GM12891 (cell line): Measurements from ENCODE around the gene ELOVL5.

Source experiments
- DNase-seq: peaks from one replicate; pipeline ENCODE4 v3.0.0; 2011; ENCODE audit warnings: low spot score; ENCODE audit not compliant: insufficient read length
- FAIRE-seq: peaks from 2 replicates; lab custom pipeline; 2011; peaks lifted over from hg19 to GRCh38; lab: Jason Lieb, UNC
- PAX5 ChIP-seq: IDR thresholded peaks from 2 replicates; pipeline ENCODE4 v1.6.1; 2011; ENCODE audit warnings: low read length, moderate library complexity, mild to moderate bottlenecking; ENCODE audit not compliant: insufficient read depth, severe bottlenecking
- POLR2A ChIP-seq: IDR thresholded peaks from 2 replicates; pipeline ENCODE4 v1.6.1; 2011; ENCODE audit warnings: low read depth, low read length, control low read depth
- POLR2AphosphoS5 ChIP-seq: IDR thresholded peaks from 2 replicates; pipeline ENCODE4 v1.6.1; 2011; ENCODE audit warnings: low read depth, low read length, control low read depth
- POU2F2 ChIP-seq: IDR thresholded peaks from 2 replicates; pipeline ENCODE4 v1.6.1; 2011; ENCODE audit warnings: low read depth, mild to moderate bottlenecking, control low read depth, low read length, moderate library complexity
- SPI1 ChIP-seq: IDR thresholded peaks from 2 replicates; pipeline ENCODE4 v1.6.1; 2011; ENCODE audit warnings: low read depth, low read length, control low read depth
- TAF1 ChIP-seq: IDR thresholded peaks from 2 replicates; pipeline ENCODE4 v1.6.1; 2011; ENCODE audit warnings: low read depth, low read length, control low read depth

The ELOVL5 gene

GRCh38 chr6:53282741-53283140, 66.0 kb downstream of the ELOVL5 start:
- no peak for FAIRE-seq
- no peak for TF ChIP-seq POU2F2
- no peak for TF ChIP-seq POLR2A
- no peak for TF ChIP-seq TAF1
- TF ChIP-seq PAX5 = no peak
- no peak for DNase-seq

GRCh38 chr6:53282234-53282633, 66.5 kb downstream of the ELOVL5 start:
- DNase-seq (no peak), FAIRE-seq (peak; percentile 59)
- no peak for TF ChIP-seq POLR2A

GRCh38 chr6:53281518-53282215, 67.1 kb downstream of the ELOVL5 start:
- DNase-seq (no peak), FAIRE-seq (peak; percentile 23)
- TF ChIP-seq TAF1 (no peak), POLR2A (no peak), POU2F2 (no peak), SPI1 (no peak), PAX5 (no peak), POLR2AphosphoS5 (no peak)

- no peak for FAIRE-seq
- DNase-seq = no peak
- peak; percentile 41 for TF ChIP-seq SPI1
- no peak for TF ChIP-seq PAX5
These were observed 68.5 kb downstream of the ELOVL5 start for GRCh38 chr6:53280207-53280606.

- TF ChIP-seq SPI1 = no peak
- TF ChIP-seq POLR2A = no peak
- no peak for TF ChIP-seq POU2F2
- TF ChIP-seq TAF1 = no peak
- TF ChIP-seq PAX5 = no peak
- no peak for TF ChIP-seq POLR2AphosphoS5
- FAIRE-seq (no peak), DNase-seq (no peak)
These were observed 69.5 kb downstream of the ELOVL5 start for GRCh38 chr6:53279293-53279692.

- FAIRE-seq (no peak), DNase-seq (no peak)
- TF ChIP-seq POLR2A (no peak), PAX5 (no peak), TAF1 (no peak), SPI1 (no peak), POLR2AphosphoS5 (no peak), POU2F2 (no peak)
These were observed 75.4 kb downstream of the ELOVL5 start for GRCh38 chr6:53273370-53273769.

GRCh38 chr6:53269827-53270226, 78.9 kb downstream of the ELOVL5 start:
- TF ChIP-seq POU2F2 (no peak), PAX5 (no peak), POLR2A (no peak), POLR2AphosphoS5 (no peak), SPI1 (no peak), TAF1 (no peak)
- DNase-seq (no peak), FAIRE-seq (no peak)

- TF ChIP-seq TAF1 = no peak
- TF ChIP-seq POLR2A = no peak
- no peak for TF ChIP-seq PAX5
- TF ChIP-seq POLR2AphosphoS5 = no peak
- TF ChIP-seq POU2F2 = no peak
- no peak for TF ChIP-seq SPI1
- FAIRE-seq (no peak), DNase-seq (no peak)
These were observed 79.7 kb downstream of the ELOVL5 start for GRCh38 chr6:53268858-53269608.

- DNase-seq (no peak), FAIRE-seq (no peak)
- TF ChIP-seq POLR2AphosphoS5 = no peak
- TF ChIP-seq POLR2A = no peak
- TF ChIP-seq TAF1 = no peak
- TF ChIP-seq POU2F2 = no peak
- no peak for TF ChIP-seq PAX5
- no peak for TF ChIP-seq SPI1
These were observed 82.1 kb downstream of the ELOVL5 start for GRCh38 chr6:53266553-53267090.

- no peak for DNase-seq
- FAIRE-seq = no peak
- TF ChIP-seq POLR2A (no peak), TAF1 (no peak), POLR2AphosphoS5 (no peak), PAX5 (no peak), SPI1 (no peak), POU2F2 (no peak)
These were observed 83.7 kb downstream of the ELOVL5 start for GRCh38 chr6:53264915-53265607.
